ENCODE data around the gene MALSU1. TPM values are rescaled to one million over a fixed set of nuclear protein-coding genes. Genes with fewer than 3 reads are reported as not detected.

Gene MALSU1
- total and polyA plus RNA-seq, 2 of the 13 experiments (the other 11 are each of a cell fraction or from before 2014, with no cell fraction given) = 72.0 to 141 TPM

DNA sequence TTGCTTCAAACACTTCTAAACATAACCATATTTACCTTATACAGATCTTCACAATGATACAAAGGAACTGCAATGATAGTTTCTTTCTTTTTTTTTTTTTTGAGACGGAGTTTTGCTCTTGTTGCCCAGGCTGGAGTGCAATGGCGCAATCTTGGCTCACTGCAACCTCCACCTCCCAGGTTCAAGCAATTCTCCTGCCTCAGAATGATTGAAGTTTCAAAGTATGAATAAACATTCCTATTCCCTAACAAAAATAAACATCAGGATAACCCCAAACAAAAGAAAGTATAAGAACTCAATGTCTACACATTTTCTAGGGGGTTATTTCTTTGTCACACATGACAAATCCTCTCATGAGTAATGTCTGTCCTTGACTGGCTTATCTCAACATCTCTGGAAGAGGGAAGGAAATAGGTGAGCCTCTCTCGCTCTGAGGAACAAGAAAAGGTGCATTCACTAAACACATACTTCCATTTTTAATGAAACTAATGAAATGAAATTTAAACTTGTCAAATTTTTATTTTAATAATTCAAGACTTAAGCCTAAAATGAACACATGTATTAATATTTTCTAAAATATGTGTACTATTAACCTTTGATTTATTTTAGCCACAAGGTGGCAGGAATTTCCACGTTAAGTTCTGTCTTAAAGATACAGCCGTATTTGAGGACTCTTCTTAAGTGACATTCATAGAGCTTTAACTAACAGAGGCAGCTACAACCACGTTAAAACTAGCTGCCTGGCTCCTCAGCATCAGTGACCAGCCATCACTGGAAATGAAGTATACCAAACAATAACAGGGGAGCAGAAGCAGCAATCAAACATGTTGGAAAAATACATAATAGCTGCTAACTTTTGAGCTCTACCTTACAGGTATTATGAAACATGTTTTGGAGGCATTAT, 58.3 kb downstream of the MALSU1 start (continued):
- TF ChIP-seq ELF4 (CRISPR knock-in tag; IDR thresholded peaks at IDR 0.05; ENCODE audit: borderline replicate concordance) (0 out of 2 replicates have a peak, but pooled peaks have one; percentile 41), MED1 (CRISPR knock-in tag; IDR thresholded peaks at IDR 0.05) (peak; percentile 72), PPARG (CRISPR knock-in tag; conservative IDR thresholded peaks at IDR 0.05) (no peak), ATRX (CRISPR knock-in tag; IDR thresholded peaks at IDR 0.05; ENCODE audit: borderline replicate concordance) (no peak), ZNF652 (CRISPR knock-in tag; IDR thresholded peaks at IDR 0.05; ENCODE audit: borderline replicate concordance, low read depth) (peak; percentile 14; the same call in 1 of the 2 replicates), SATB2 (CRISPR knock-in tag; IDR thresholded peaks at IDR 0.05) (no peak), SMAD3 (CRISPR knock-in tag; IDR thresholded peaks at IDR 0.05) (no peak)
- TF ChIP-seq, protein P1, sequence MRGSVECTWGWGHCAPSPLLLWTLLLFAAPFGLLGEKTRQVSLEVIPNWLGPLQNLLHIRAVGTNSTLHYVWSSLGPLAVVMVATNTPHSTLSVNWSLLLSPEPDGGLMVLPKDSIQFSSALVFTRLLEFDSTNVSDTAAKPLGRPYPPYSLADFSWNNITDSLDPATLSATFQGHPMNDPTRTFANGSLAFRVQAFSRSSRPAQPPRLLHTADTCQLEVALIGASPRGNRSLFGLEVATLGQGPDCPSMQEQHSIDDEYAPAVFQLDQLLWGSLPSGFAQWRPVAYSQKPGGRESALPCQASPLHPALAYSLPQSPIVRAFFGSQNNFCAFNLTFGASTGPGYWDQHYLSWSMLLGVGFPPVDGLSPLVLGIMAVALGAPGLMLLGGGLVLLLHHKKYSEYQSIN (CRISPR knock-in tag; IDR thresholded peaks at IDR 0.05; ENCODE audit: borderline replicate concordance) = no peak
- TF ChIP-seq, protein P2, sequence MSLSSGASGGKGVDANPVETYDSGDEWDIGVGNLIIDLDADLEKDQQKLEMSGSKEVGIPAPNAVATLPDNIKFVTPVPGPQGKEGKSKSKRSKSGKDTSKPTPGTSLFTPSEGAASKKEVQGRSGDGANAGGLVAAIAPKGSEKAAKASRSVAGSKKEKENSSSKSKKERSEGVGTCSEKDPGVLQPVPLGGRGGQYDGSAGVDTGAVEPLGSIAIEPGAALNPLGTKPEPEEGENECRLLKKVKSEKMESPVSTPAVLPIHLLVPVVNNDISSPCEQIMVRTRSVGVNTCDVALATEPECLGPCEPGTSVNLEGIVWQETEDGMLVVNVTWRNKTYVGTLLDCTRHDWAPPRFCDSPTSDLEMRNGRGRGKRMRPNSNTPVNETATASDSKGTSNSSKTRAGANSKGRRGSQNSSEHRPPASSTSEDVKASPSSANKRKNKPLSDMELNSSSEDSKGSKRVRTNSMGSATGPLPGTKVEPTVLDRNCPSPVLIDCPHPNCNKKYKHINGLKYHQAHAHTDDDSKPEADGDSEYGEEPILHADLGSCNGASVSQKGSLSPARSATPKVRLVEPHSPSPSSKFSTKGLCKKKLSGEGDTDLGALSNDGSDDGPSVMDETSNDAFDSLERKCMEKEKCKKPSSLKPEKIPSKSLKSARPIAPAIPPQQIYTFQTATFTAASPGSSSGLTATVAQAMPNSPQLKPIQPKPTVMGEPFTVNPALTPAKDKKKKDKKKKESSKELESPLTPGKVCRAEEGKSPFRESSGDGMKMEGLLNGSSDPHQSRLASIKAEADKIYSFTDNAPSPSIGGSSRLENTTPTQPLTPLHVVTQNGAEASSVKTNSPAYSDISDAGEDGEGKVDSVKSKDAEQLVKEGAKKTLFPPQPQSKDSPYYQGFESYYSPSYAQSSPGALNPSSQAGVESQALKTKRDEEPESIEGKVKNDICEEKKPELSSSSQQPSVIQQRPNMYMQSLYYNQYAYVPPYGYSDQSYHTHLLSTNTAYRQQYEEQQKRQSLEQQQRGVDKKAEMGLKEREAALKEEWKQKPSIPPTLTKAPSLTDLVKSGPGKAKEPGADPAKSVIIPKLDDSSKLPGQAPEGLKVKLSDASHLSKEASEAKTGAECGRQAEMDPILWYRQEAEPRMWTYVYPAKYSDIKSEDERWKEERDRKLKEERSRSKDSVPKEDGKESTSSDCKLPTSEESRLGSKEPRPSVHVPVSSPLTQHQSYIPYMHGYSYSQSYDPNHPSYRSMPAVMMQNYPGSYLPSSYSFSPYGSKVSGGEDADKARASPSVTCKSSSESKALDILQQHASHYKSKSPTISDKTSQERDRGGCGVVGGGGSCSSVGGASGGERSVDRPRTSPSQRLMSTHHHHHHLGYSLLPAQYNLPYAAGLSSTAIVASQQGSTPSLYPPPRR (CRISPR knock-in tag; IDR thresholded peaks at IDR 0.05; ENCODE audit: borderline replicate concordance) = peak; percentile 65; the same call in 1 of the 2 replicates
- TF ChIP-seq, protein P3, sequence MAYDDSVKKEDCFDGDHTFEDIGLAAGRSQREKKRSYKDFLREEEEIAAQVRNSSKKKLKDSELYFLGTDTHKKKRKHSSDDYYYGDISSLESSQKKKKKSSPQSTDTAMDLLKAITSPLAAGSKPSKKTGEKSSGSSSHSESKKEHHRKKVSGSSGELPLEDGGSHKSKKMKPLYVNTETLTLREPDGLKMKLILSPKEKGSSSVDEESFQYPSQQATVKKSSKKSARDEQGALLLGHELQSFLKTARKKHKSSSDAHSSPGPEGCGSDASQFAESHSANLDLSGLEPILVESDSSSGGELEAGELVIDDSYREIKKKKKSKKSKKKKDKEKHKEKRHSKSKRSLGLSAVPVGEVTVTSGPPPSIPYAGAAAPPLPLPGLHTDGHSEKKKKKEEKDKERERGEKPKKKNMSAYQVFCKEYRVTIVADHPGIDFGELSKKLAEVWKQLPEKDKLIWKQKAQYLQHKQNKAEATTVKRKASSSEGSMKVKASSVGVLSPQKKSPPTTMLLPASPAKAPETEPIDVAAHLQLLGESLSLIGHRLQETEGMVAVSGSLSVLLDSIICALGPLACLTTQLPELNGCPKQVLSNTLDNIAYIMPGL (CRISPR knock-in tag; IDR thresholded peaks at IDR 0.05; ENCODE audit: borderline replicate concordance in 1 of 2, low read depth in 1 of 2) = peak in 1 of 2 experiments; percentile 47; a peak in 1 of 4 replicates
- TF ChIP-seq, protein P4, sequence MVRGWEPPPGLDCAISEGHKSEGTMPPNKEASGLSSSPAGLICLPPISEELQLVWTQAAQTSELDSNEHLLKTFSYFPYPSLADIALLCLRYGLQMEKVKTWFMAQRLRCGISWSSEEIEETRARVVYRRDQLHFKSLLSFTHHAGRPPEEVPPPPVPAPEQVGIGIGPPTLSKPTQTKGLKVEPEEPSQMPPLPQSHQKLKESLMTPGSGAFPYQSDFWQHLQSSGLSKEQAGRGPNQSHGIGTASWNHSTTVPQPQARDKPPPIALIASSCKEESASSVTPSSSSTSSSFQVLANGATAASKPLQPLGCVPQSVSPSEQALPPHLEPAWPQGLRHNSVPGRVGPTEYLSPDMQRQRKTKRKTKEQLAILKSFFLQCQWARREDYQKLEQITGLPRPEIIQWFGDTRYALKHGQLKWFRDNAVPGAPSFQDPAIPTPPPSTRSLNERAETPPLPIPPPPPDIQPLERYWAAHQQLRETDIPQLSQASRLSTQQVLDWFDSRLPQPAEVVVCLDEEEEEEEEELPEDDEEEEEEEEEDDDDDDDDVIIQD (CRISPR knock-in tag; IDR thresholded peaks at IDR 0.05; ENCODE audit: low read depth) = peak; percentile 14; the same call in 1 of the 2 replicates
- TF ChIP-seq, protein P5, sequence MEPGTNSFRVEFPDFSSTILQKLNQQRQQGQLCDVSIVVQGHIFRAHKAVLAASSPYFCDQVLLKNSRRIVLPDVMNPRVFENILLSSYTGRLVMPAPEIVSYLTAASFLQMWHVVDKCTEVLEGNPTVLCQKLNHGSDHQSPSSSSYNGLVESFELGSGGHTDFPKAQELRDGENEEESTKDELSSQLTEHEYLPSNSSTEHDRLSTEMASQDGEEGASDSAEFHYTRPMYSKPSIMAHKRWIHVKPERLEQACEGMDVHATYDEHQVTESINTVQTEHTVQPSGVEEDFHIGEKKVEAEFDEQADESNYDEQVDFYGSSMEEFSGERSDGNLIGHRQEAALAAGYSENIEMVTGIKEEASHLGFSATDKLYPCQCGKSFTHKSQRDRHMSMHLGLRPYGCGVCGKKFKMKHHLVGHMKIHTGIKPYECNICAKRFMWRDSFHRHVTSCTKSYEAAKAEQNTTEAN (CRISPR knock-in tag; conservative IDR thresholded peaks at IDR 0.05) = no peak
